GM19452 (cell line): Measurements from ENCODE around the gene CEMIP.

Source experiments
- ATAC-seq: cut with Tn5 transposase; IDR thresholded peaks from one replicate; pipeline ENCODE4 v1.9.1; 2021; ENCODE audit not compliant: unreplicated experiment

Gene CEMIP

DNA sequence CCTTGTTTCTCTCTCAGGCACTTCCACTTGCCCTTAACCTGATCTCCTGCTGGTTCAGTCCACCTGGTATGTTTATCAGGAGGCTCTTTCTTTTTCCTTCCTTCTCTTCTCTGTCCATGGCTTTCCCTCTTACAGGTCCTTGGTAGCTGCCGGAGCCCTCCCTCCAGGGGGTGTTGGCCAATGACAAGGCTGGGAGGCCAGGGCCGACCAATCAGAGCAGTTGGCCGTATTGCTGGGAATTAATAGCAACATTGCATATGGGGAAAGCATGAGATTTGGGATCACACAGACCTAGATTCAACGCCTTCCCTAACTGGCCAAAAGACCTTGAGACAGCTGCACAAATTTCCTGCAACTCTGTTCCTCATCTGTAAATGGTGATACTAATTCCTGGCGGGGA, 62.4 kb downstream of the CEMIP start:
- ATAC-seq, result no peak

DNA sequence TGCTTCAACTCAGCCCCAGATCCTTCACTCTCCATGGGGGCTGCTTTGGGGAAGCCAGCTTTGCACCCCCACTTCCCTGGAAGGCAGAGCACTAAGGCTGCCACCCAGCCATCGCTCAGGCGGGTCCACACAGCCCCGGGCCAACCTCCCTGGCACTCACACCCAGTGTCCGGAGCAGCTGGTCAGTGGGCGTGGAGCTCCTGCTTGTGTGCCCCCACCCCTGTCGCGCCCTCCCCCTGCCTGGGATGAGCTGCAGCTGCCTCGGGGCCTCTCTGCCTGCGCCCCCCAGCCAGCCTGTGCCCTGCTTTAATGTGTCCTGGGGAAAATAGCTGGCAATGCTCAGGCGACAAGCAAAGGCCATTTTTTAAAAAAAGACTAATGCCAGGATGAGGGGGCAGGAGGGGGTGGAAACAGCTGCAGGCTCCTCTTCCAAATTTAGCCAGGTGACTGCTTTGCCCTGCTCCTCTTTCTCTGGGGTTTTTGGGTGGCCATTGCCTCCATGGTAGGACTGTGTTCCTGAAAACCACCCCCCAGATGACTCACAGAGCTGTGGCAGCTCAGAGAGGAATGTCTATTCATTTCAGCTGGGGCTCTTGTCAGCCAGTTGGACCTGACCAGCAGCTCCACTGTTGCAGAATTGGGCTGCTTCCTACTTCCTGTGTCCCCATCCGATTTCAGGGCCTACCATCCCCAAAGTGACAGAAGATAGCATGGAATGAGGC, 65.0 kb downstream of the CEMIP start:
- no peak for ATAC-seq

- no peak for ATAC-seq
Observed at GRCh38 chr15:80846031-80846815, 67.1 kb downstream of the CEMIP start.

GRCh38 chr15:80849308-80849707, 70.1 kb downstream of the CEMIP start:
- no peak for ATAC-seq

GRCh38 chr15:80850941-80851451, 71.8 kb downstream of the CEMIP start:
- ATAC-seq, result no peak

DNA sequence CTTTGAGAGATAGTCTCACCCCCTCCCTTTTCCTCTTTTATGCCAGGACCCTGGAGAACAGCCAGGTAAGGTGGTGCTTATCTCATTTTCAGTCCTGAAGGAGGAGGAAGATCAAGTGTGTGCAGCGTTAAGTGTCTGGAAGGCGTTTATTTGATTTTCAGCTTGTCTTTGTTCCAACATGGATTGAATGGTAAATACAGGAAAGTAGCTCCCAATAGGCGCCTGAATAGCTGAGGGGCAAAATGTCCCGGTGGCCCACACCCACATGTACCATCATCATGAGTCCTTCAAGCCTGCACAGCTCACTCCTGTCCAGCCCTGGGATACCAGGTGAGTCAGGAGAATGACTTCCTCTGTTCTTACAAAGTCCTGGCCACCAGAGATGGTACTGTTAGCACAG, 73.5 kb downstream of the CEMIP start:
- no peak for ATAC-seq

- no peak for ATAC-seq
Observed at GRCh38 chr15:80854104-80854503, 74.9 kb downstream of the CEMIP start.

- ATAC-seq, result no peak
Observed at GRCh38 chr15:80855206-80855605, 76.0 kb downstream of the CEMIP start.

- no peak for ATAC-seq
Observed at GRCh38 chr15:80856400-80856799, 77.2 kb downstream of the CEMIP start.

DNA sequence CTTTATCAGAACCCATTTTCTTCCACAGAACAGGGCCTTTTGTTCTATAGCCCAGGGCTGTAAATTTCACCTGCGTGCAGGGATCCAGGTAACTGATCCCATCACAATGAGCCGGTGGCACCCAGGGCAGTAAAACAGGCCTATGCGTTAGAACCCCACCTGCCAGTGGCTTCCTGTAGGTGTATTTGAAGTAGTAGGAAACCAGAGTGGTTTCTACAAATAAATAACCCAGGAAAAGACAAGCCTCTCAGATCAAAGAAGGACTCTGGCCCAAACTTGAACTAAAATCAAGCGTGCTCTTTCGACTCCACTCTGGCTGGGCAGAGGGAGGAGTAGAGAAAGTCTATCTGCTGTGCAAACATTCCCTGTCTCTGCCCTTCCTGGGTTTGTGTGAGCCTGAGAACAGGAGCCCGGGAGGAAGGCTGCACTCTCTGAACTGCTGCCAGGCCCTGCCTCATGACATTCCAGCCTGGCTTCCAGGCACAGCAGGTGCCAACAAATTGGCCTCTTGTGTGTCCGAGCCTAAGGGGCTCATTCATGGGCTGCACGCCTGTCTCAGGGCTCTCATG, 77.7 kb downstream of the CEMIP start:
- ATAC-seq, result no peak

DNA sequence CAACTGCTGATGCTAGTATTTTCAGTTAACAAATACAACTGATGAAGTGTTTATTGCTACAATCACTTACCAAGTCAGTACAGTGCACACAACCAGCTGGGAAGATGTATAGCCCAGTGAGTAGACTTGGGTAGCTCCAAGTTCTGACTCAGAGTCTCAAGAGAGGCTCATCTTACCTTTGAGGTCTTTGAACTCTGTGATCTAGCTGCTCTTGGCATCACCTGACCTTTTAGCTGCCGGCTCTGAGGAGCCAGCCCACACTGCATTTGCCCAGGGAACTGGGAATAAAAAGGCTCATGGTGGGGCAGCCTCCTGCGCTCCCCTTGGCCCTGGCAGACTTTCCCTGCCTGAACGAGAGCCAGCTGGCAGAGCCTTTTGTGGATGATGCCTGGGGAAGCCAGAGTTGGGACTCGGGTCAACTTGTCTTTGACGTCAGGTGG, 82.6 kb downstream of the CEMIP start:
- no peak for ATAC-seq

DNA sequence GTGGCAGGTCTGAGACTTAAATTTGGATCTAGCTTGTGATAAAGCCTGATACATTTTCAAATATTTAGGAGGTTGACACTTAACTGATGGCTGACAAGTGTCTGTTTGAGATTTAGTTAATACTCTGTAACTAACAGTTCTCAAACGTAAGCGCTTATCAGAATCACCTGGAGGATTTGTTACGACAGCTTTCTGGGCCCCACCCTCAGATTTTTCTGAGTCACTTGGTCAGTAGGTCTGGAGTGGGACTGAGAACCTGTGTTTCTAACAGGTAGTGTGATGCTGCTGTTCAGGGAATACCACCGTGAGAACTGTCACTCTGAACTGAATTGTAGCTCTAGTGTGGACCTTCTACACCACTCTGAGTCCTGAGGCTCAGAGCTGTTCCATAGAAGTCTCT, 85.5 kb downstream of the CEMIP start:
- no peak for ATAC-seq

DNA sequence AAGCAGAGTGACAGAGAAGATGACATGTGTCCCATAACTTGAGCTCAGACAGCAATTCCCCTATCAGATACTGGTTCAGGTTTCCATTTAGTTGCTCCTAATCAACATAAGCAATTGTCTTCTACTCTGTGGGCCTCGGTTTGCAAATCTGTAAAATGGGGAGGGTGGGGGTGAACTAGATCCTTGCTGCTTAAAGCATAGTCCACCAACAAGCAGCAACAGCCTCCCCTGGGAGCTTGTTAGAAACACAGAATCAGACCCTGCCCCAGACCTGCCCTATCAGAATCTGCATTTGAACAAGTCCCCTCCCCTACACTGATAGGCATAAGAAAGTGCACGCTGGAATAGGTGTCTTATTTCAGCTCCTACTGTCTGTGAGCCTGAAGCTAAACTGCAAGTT, 87.8 kb downstream of the CEMIP start:
- no peak for ATAC-seq

GRCh38 chr15:80870366-80870765, 91.2 kb downstream of the CEMIP start:
- ATAC-seq, result no peak

DNA sequence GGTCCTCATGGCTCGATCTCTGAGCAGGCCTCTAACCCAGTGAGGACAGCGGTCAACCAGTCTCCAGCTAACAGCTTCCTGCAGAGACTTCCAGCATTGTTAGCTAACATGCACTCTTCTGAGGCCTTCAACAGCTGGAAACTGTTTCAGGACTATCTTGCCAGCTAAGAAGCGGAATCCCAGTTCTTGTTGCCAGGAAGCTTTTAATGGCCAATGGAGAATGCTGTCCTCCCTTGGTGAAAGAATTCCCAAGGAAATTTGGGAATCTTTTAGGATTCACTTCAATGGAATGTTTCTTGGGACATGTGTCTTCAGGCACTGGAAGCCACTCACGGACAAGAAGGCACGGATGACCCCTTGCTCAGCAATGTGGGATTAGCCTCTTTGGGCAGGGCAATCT, 91.7 kb downstream of the CEMIP start:
- no peak for ATAC-seq

- no peak for ATAC-seq
Observed at GRCh38 chr15:80871858-80872257, 92.7 kb downstream of the CEMIP start.

DNA sequence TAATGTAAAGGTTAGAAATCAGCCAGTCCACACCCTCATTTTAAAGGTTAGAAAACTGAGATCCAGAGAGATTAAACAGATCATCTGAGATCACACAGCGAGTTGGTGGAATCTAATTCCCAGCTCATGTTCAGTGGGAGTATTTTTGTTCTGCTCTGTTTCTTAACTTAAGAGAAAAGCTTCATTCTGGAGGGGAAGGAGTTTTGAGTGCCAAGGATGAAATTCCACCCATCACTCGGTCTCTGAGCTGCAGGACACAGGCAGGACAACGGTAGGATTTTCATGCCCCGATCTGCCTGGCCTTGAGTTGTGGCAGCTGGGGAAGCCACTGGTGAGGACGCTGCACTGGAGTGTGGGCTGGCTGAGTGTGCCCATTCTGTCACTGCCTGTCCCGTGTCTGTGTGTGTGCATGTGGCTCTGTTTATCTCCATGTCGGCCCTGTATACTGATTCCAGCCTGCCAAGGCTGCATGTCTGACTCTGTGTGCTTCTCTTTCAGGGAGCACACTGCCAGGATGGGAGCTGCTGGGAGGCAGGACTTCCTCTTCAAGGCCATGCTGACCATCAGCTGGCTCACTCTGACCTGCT, 94.3 kb downstream of the CEMIP start:
- no peak for ATAC-seq

GRCh38 chr15:80875568-80876347, 96.6 kb downstream of the CEMIP start:
- no peak for ATAC-seq

- ATAC-seq, result no peak
Observed at GRCh38 chr15:80876348-80876674, 97.1 kb downstream of the CEMIP start.

DNA sequence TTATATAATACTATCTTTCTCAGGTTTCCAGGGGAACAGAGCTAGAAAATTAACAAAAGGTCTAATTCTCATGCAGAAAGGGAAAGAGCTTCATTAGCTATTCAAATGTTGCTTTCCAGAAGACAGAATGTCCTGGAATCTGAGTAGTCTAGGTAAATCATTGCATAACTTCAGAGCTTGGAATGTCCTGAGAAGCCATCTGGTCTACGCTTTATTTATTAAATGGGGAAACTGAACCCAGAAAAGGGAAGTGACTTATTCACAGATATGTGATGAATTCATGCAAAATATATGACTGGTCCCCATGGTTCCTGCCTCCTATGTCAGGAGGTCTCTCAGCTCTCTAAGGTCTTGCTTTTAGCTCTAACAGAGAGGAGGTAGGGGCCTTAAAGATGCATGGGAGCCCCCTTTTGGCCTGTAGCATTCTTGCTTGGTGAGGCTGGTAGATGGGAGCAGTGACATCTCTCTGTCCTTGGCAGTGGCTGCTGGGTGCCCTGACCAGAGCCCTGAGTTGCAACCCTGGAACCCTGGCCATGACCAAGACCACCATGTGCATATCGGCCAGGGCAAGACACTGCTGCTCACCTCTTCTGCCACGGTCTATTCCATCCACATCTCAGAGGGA, 99.2 kb downstream of the CEMIP start:
- no peak for ATAC-seq

GRCh38 chr15:80878867-80879250, 99.7 kb downstream of the CEMIP start:
- no peak for ATAC-seq
